Right atrium auricular region (tissue), 2 donors: ENCODE data around the gene PRKCH. TPM values are rescaled to one million over a fixed set of nuclear protein-coding genes. Genes with fewer than 3 reads are reported as not detected.
A peak's percentile ranks its signal among the peaks of the same experiment; 100 is the strongest.

Source experiments
- DNase-seq: peaks from one replicate; pipeline ENCODE4 v3.0.0-alpha.2; 2019; ENCODE audit warnings: low spot score
- H3K27ac ChIP-seq, 2 donors: fragments of 200-600 bp; sonication (generic); 1 replicate in 1 of 2; 2 replicates in 1 of 2; pipeline ENCODE4 v1.5.1; 2016 to 2019
- H3K27me3 ChIP-seq, 2 donors: fragments of 200-600 bp; sonication (generic); one replicate each; pipeline versions ENCODE4 v1.5.1 to v1.6.0; 2017 to 2019
- H3K36me3 ChIP-seq: fragments of 200-600 bp; sonication (generic); one replicate; pipeline ENCODE4 v1.5.1; 2016
- H3K4me1 ChIP-seq, 2 donors: fragments of 200-600 bp; sonication (generic); one replicate each; pipeline versions ENCODE4 v1.5.1 to v1.6.0; 2017 to 2019
- H3K4me3 ChIP-seq, 2 donors: fragments of 200-600 bp; sonication (generic); 1 replicate in 1 of 2; 2 replicates in 1 of 2; pipeline ENCODE4 v1.5.1; 2017 to 2019; ENCODE audit warnings: mild to moderate bottlenecking in 1 of 2, moderate library complexity in 1 of 2
- H3K9me3 ChIP-seq, 2 donors: fragments of 200-600 bp; sonication (generic); one replicate each; pipeline ENCODE4 v1.5.1; 2019
- CTCF ChIP-seq, 2 donors: fragments of 200-600 bp; sonication (generic); IDR thresholded peaks; one replicate each; pipeline ENCODE4 v1.5.1; 2019; ENCODE audit warnings: antibody characterized with exemption in 2 of 2
- total RNA-seq, 2 donors: library from RNA; depleted of rRNA; stranded (reverse); fragments of >200 nt; gene quantifications; one replicate each; pipeline ENCODE4 v1.1.0, GENCODE V29; 2016

The PRKCH gene
- total RNA-seq, 2 donors from 2014 or later, result 24.9 to 40.3 TPM

- Histone ChIP-seq H3K9me3 (no peaks in the 10 kb centered on the region), H3K4me1 (peaks cover 0 to 41% of the 10 kb centered on the region in 2 donors), H3K4me3 (no peak overlapping the region), H3K27ac (no peak overlapping the region), H3K36me3 (no peaks in the 10 kb centered on the region), H3K27me3 (no peaks in the 10 kb centered on the region)
- no peak for TF ChIP-seq CTCF (IDR thresholded peaks at IDR 0.05)
- DNase-seq, result peak; percentile 53
Observed at GRCh38 chr14:61555056-61555838, 233.9 kb downstream of the PRKCH start.

GRCh38 chr14:61556455-61556854 is 235.1 kb downstream of the PRKCH start:
- TF ChIP-seq CTCF (IDR thresholded peaks at IDR 0.05), result no peak
- Histone ChIP-seq H3K36me3 (no peaks in the 10 kb centered on the region), H3K27me3 (no peaks in the 10 kb centered on the region), H3K4me1 (peaks cover 0 to 52% of the 10 kb centered on the region in 2 donors), H3K27ac (no peak overlapping the region), H3K9me3 (no peaks in the 10 kb centered on the region), H3K4me3 (no peak overlapping the region)
- DNase-seq, result no peak

- Histone ChIP-seq H3K4me1 (peaks cover 0 to 57% of the 10 kb centered on the region in 2 donors), H3K27me3 (no peaks in the 10 kb centered on the region)
Observed at GRCh38 chr14:61557262-61557661, 235.9 kb downstream of the PRKCH start.

GRCh38 chr14:61557854-61558253 is 236.5 kb downstream of the PRKCH start:
- Histone ChIP-seq H3K4me3 (no peak overlapping the region), H3K36me3 (no peaks in the 10 kb centered on the region), H3K27ac (no peak overlapping the region), H3K4me1 (peaks cover 0 to 57% of the 10 kb centered on the region in 2 donors), H3K9me3 (no peaks in the 10 kb centered on the region), H3K27me3 (no peaks in the 10 kb centered on the region)
- DNase-seq, result peak; percentile 28
- TF ChIP-seq CTCF (IDR thresholded peaks at IDR 0.05), result no peak

More at GRCh38 chr14:61557262-61557661, 235.9 kb downstream of the PRKCH start:
- DNase-seq, result no peak
- no peaks in the 10 kb centered on the region for H3K36me3 ChIP-seq
- no peak overlapping the region for H3K27ac ChIP-seq
- H3K4me3 ChIP-seq, result no peak overlapping the region
- no peak for TF ChIP-seq CTCF (IDR thresholded peaks at IDR 0.05)
- H3K9me3 ChIP-seq, result no peaks in the 10 kb centered on the region

GRCh38 chr14:61558271-61558670 is 236.9 kb downstream of the PRKCH start:
- no peak overlapping the region for H3K27ac ChIP-seq
- H3K36me3 ChIP-seq, result no peaks in the 10 kb centered on the region
- H3K27me3 ChIP-seq, result no peaks in the 10 kb centered on the region
- H3K9me3 ChIP-seq, result no peaks in the 10 kb centered on the region
- no peak for TF ChIP-seq CTCF (IDR thresholded peaks at IDR 0.05)
- peak; percentile 57 for DNase-seq
- H3K4me1 ChIP-seq, result peaks cover 0 to 55% of the 10 kb centered on the region in 2 donors
- H3K4me3 ChIP-seq, result no peak overlapping the region
